OCI-LY1 (cell line): ENCODE data around the gene DNAJB1.

Experiments
- H2AFZ ChIP-seq: fragments of 200-600 bp; sonication (generic), shearing (Covaris generic); 2 replicates; pipeline ENCODE4 v1.6.0; 2014; ENCODE audit warnings: antibody characterized with exemption, mild to moderate bottlenecking, low read length
- H3F3A ChIP-seq: fragments of 200-600 bp; sonication (generic), shearing (Covaris generic); 2 replicates; pipeline ENCODE4 v1.6.0; 2014; ENCODE audit warnings: mild to moderate bottlenecking, antibody characterized with exemption, low read length, moderate library complexity; ENCODE audit not compliant: insufficient read depth
- H3K27ac ChIP-seq: fragments of 200-600 bp; sonication (generic); 2 replicates; pipeline ENCODE4 v1.5.1; 2014; ENCODE audit warnings: low read length, mixed run types, mild to moderate bottlenecking, low read depth; ENCODE audit not compliant: poor library complexity, severe bottlenecking
- H3K27me3 ChIP-seq: fragments of 200-600 bp; sonication (generic); 2 replicates; pipeline ENCODE4 v1.6.0; 2014; ENCODE audit warnings: antibody characterized with exemption, mild to moderate bottlenecking, low read length, moderate library complexity; ENCODE audit not compliant: insufficient read depth
- H3K36me3 ChIP-seq: fragments of 200-600 bp; sonication (generic); 2 replicates; pipeline ENCODE4 v1.6.1; 2014; ENCODE audit warnings: mild to moderate bottlenecking, antibody characterized with exemption, low read length, moderate library complexity, mixed read lengths; ENCODE audit not compliant: insufficient read depth
- H3K4me1 ChIP-seq: fragments of 200-600 bp; sonication (generic); 2 replicates; pipeline ENCODE4 v1.5.1; 2014; ENCODE audit warnings: mild to moderate bottlenecking, low read length, moderate library complexity; ENCODE audit not compliant: insufficient read depth, severe bottlenecking
- H3K4me2 ChIP-seq: fragments of 200-600 bp; sonication (generic), shearing (Covaris generic); 2 replicates; pipeline ENCODE4 v1.6.1; 2014; ENCODE audit warnings: low read length
- H3K4me3 ChIP-seq: fragments of 200-600 bp; sonication (generic); 2 replicates; pipeline ENCODE4 v1.5.1; 2014; ENCODE audit warnings: low read length, low read depth, mild to moderate bottlenecking, mixed read lengths; ENCODE audit not compliant: poor library complexity, severe bottlenecking
- H3K79me2 ChIP-seq: fragments of 200-600 bp; shearing (Covaris generic); 2 replicates; pipeline ENCODE4 v1.6.1; 2016; ENCODE audit warnings: mixed run types, low read length, mixed read lengths; ENCODE audit not compliant: insufficient read depth
- H3K9ac ChIP-seq: fragments of 200-600 bp; sonication (generic), shearing (Covaris generic); 2 replicates; pipeline ENCODE4 v1.6.1; 2014; ENCODE audit warnings: mild to moderate bottlenecking, low read length, mixed read lengths
- H3K9me2 ChIP-seq: fragments of 200-600 bp; sonication (generic), shearing (Covaris generic); 2 replicates; pipeline ENCODE4 v1.6.1; 2014; ENCODE audit warnings: low read depth, mild to moderate bottlenecking, low read length, mixed read lengths
- H3K9me3 ChIP-seq: fragments of 200-600 bp; shearing (Covaris generic); 2 replicates; pipeline ENCODE4 v1.6.1; 2014; ENCODE audit warnings: low read length, mixed read lengths
- H4K20me1 ChIP-seq: fragments of 200-600 bp; sonication (generic), shearing (Covaris generic); 2 replicates; pipeline ENCODE4 v1.6.0; 2016; ENCODE audit warnings: mild to moderate bottlenecking, low read length; ENCODE audit not compliant: insufficient read depth
- CTCF ChIP-seq: fragments of 200-600 bp; sonication (generic), shearing (Covaris generic); IDR thresholded peaks from 2 replicates; pipeline ENCODE4 v1.5.1; 2017; ENCODE audit warnings: mild to moderate bottlenecking, antibody characterized with exemption, low read length, moderate library complexity, mixed read lengths
- EZH2 ChIP-seq: fragments of 200-600 bp; sonication (generic), shearing (Covaris generic); IDR thresholded peaks from 2 replicates; pipeline ENCODE4 v1.8.0; 2017; ENCODE audit warnings: borderline replicate concordance, mixed run types, mild to moderate bottlenecking, antibody characterized with exemption, low read length, moderate library complexity, mixed read lengths

Gene DNAJB1

GRCh38 chr19:14563989-14564651 is 45.9 kb upstream of the DNAJB1 start:
- Histone ChIP-seq H2AFZ (no peak overlapping the region), H3F3A (no peaks in the 10 kb centered on the region), H3K9me2 (no peaks in the 10 kb centered on the region), H3K4me3 (no peak overlapping the region), H4K20me1 (no peaks in the 10 kb centered on the region), H3K79me2 (no peaks in the 10 kb centered on the region), H3K27me3 (no peaks in the 10 kb centered on the region), H3K36me3 (peaks cover 33% of the 10 kb centered on the region; the same call in 1 of the 2 replicates), H3K27ac (no peak overlapping the region), H3K9me3 (no peaks in the 10 kb centered on the region), H3K9ac (no peak overlapping the region), H3K4me1 (peaks cover 20% of the 10 kb centered on the region), H3K4me2 (no peak overlapping the region)
- TF ChIP-seq EZH2 (no peak), CTCF (no peak)

- no peaks in the 10 kb centered on the region for H3K79me2 ChIP-seq
- H3F3A ChIP-seq = no peaks in the 10 kb centered on the region
- no peaks in the 10 kb centered on the region for H3K9me2 ChIP-seq
- no peak overlapping the region for H3K4me3 ChIP-seq
- no peak overlapping the region for H3K27ac ChIP-seq
- no peaks in the 10 kb centered on the region for H4K20me1 ChIP-seq
- H3K9ac ChIP-seq = no peak overlapping the region
- peaks cover 26% of the 10 kb centered on the region for H3K4me1 ChIP-seq
- TF ChIP-seq CTCF = no peak
- TF ChIP-seq EZH2 = no peak
- H2AFZ ChIP-seq = no peak overlapping the region
- no peaks in the 10 kb centered on the region for H3K27me3 ChIP-seq
- no peaks in the 10 kb centered on the region for H3K9me3 ChIP-seq
- peaks cover 33% of the 10 kb centered on the region; the same call in 1 of the 2 replicates for H3K36me3 ChIP-seq
- H3K4me2 ChIP-seq = no peak overlapping the region
These were observed 45.4 kb upstream of the DNAJB1 start for GRCh38 chr19:14563590-14563926.

GRCh38 chr19:14562660-14563589 is 44.7 kb upstream of the DNAJB1 start:
- H3K4me1 ChIP-seq = peaks cover 30% of the 10 kb centered on the region
- no peak overlapping the region for H3K4me2 ChIP-seq
- H2AFZ ChIP-seq = no peak overlapping the region
- no peak overlapping the region for H3K4me3 ChIP-seq
- H3F3A ChIP-seq = no peaks in the 10 kb centered on the region
- no peak overlapping the region for H3K9ac ChIP-seq
- TF ChIP-seq CTCF = no peak
- TF ChIP-seq EZH2 = no peak
- no peaks in the 10 kb centered on the region for H3K9me2 ChIP-seq
- H3K79me2 ChIP-seq = no peaks in the 10 kb centered on the region
- H3K36me3 ChIP-seq = peaks cover 33% of the 10 kb centered on the region; the same call in 1 of the 2 replicates
- H3K9me3 ChIP-seq = no peaks in the 10 kb centered on the region
- H4K20me1 ChIP-seq = no peaks in the 10 kb centered on the region
- H3K27me3 ChIP-seq = no peaks in the 10 kb centered on the region
- H3K27ac ChIP-seq = no peak overlapping the region
